GM12872 (cell line): ENCODE measurements around the gene EN2.

Experiments used
- CTCF ChIP-seq: IDR thresholded peaks from 3 replicates; pipeline ENCODE4 v1.5.1; 2011; ENCODE audit warnings: low read depth, mild to moderate bottlenecking, low read length, moderate library complexity; ENCODE audit not compliant: insufficient read depth

The EN2 gene

GRCh38 chr7:155495440-155496248 is 37.7 kb downstream of the EN2 start:
- no peak for TF ChIP-seq CTCF

- no peak for TF ChIP-seq CTCF
Observed at GRCh38 chr7:155496267-155497005, 38.5 kb downstream of the EN2 start.

GRCh38 chr7:155497149-155497901 is 39.4 kb downstream of the EN2 start:
- TF ChIP-seq CTCF = no peak

GRCh38 chr7:155505422-155505793 is 47.5 kb downstream of the EN2 start:
- TF ChIP-seq CTCF = no peak

- TF ChIP-seq CTCF = no peak
Observed at GRCh38 chr7:155506854-155507337, 49.0 kb downstream of the EN2 start.

GRCh38 chr7:155507576-155507975 is 49.6 kb downstream of the EN2 start:
- no peak for TF ChIP-seq CTCF
